CD4-positive, CD25-positive, alpha-beta regulatory T cell (primary cell): Measurements from ENCODE around the gene GSG1. TPM values are rescaled to one million over a fixed set of nuclear protein-coding genes. Genes with fewer than 3 reads are reported as not detected.
"Not testable (repeated sequence)": the region's sequence is repeated elsewhere in the genome, so short reads cannot be mapped to it uniquely, and the experiment has no call there.

ENCODE experiments used
- ATAC-seq, 2 donors: fragments of 150-1000 bp; cut with Tn5 transposase; one replicate each; pipeline ENCODE4 v1.10.0; 2021; ENCODE audit warnings: low read depth in 2 of 2, moderate number of reproducible peaks in 2 of 2, moderate library complexity in 1 of 2
- DNase-seq, 3 donors: peaks; one replicate each; pipeline versions ENCODE4 v3.0.0 to v3.0.0-alpha.2; 2012 to 2022; ENCODE audit warnings: mixed read lengths in 1 of 3
- H3K27ac ChIP-seq: one replicate; pipeline ENCODE4 v1.7.0; 2013; ENCODE audit warnings: mild to moderate bottlenecking, low read length; ENCODE audit not compliant: insufficient read depth, poor library complexity, severe bottlenecking
- H3K27me3 ChIP-seq: one replicate; pipeline ENCODE4 v1.7.0; 2013; ENCODE audit warnings: low read length; ENCODE audit not compliant: control insufficient read depth, insufficient read depth
- H3K36me3 ChIP-seq: one replicate; pipeline ENCODE4 v1.7.0; 2013; ENCODE audit warnings: mild to moderate bottlenecking, low read length, moderate library complexity; ENCODE audit not compliant: control insufficient read depth, insufficient read depth
- H3K4me1 ChIP-seq: 2 replicates; pipeline ENCODE4 v1.7.0; 2013; ENCODE audit warnings: mild to moderate bottlenecking, low read length; ENCODE audit not compliant: insufficient read depth, control insufficient read depth, poor library complexity, severe bottlenecking
- H3K4me3 ChIP-seq: one replicate; pipeline ENCODE4 v1.7.0; 2013; ENCODE audit warnings: low read depth, mild to moderate bottlenecking, low read length, moderate library complexity
- H3K9me3 ChIP-seq, 2 experiments: 1 replicate in 1 of 2; 2 replicates in 1 of 2; pipeline ENCODE4 v1.7.0; 2013; ENCODE audit warnings: low read length in 2 of 2, mild to moderate bottlenecking in 1 of 2, moderate library complexity in 1 of 2; ENCODE audit not compliant: control insufficient read depth in 2 of 2
- H3K27ac Mint-ChIP-seq, 3 donors: one replicate each; pipeline ENCODE4 v1.8.0; 2020 to 2022; ENCODE audit warnings: mild to moderate bottlenecking in 3 of 3, mixed read lengths in 3 of 3, moderate library complexity in 2 of 3
- H3K27me3 Mint-ChIP-seq: one replicate; pipeline ENCODE4 v1.8.0; 2022; ENCODE audit warnings: mild to moderate bottlenecking, mixed read lengths
- H3K36me3 Mint-ChIP-seq: one replicate; pipeline ENCODE4 v1.8.0; 2020; ENCODE audit warnings: mixed read lengths
- H3K4me1 Mint-ChIP-seq, 4 donors: one replicate each; pipeline ENCODE4 v1.8.0; 2020 to 2022; ENCODE audit warnings: mixed read lengths in 4 of 4, mild to moderate bottlenecking in 1 of 4
- H3K4me3 Mint-ChIP-seq, 4 donors: one replicate each; pipeline ENCODE4 v1.8.0; 2020 to 2022; ENCODE audit warnings: mild to moderate bottlenecking in 4 of 4, mixed read lengths in 4 of 4, moderate library complexity in 3 of 4
- H3K9me3 Mint-ChIP-seq, 7 donors: one replicate each; pipeline ENCODE4 v1.8.0; 2020 to 2022; ENCODE audit warnings: mixed read lengths in 7 of 7, mild to moderate bottlenecking in 3 of 7, moderate library complexity in 2 of 7
- polyA plus RNA-seq, 4 donors: library from polyadenylated mRNA; unstranded; fragments of 300-500 nt; fragmentation: Illumina TruSeq; gene quantifications; one replicate each; pipeline ENCODE4 v1.2.3, GENCODE V29; 2021
- total RNA-seq: library from RNA; stranded (reverse); gene quantifications from one replicate; pipeline ENCODE4 v1.2.3, GENCODE V29; 2022

GSG1 gene
- total and polyA plus RNA-seq, 5 donors from 2014 or later = 0.45 TPM; not detected in 4

DNA sequence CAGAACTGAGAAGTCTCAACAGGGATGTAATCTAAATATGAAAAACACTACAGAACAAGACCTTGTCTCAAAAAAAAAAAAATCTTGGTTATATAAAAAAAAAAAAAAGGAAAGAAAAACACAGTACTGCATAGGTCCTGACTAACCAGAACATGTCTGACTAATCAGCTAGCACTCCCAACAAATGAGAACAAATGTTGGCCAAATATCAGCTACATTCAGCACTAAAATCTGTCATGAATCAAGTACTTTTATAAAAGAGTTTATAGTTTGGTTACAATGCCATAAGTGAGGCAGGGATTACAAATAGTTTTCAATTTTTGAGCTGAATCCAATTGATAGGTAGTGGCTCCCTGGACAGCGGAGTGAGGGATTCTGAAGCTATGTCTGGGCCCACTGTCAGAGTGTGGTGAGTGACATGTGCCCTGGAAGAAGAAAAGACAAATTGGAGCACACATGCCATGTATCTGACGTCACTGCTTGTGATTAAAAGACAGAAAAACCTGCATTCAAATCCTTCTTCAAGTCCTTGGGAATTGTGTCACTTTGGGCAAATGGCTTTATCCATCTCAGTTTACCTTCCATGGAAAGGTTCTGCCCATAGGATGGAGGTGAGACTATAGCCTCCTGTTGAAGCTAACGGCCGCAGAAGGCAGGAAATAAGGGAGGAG is 64.8 kb downstream of the GSG1 start:
- H3K36me3 ChIP-seq = no peaks in the 10 kb centered on the region
- Mint-ChIP-seq H3K27ac (no peak overlapping the region), H3K27me3 (peaks cover 30% of the 10 kb centered on the region), H3K4me1 (no peaks in the 10 kb centered on the region), H3K9me3 (peaks cover 0 to 2% (median 0%) of the 10 kb centered on the region in 7 donors), H3K36me3 (no peaks in the 10 kb centered on the region), H3K4me3 (no peak overlapping the region)
- no peaks in the 10 kb centered on the region for H3K9me3 ChIP-seq
- H3K4me1 ChIP-seq = no peaks in the 10 kb centered on the region
- no peak overlapping the region for H3K4me3 ChIP-seq
- no peak for ATAC-seq
- no peaks in the 10 kb centered on the region for H3K27me3 ChIP-seq
- DNase-seq = no peak
- H3K27ac ChIP-seq = no peak overlapping the region

DNA sequence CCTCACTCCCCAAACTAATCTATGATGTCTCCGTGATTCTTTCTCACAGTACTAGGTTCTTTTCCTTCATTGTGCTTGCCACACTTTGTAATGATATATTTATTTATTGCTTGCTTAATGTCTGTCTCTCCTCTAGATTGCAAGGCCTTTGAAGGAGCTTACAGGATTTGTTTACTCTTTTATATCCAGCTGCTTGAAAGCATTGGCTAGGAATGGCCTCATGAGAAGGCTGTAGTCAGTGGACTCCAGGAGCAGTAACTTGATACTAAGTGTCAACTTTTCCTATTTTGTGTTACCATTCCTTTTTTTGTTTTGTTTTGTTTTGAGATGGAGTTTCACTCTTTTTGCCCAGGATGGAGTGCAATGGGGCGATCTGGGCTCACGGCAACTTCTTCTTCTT is 66.6 kb downstream of the GSG1 start:
- no peak overlapping the region for H3K4me3 Mint-ChIP-seq
- H3K4me1 Mint-ChIP-seq = no peaks in the 10 kb centered on the region
- H3K27me3 Mint-ChIP-seq = peaks cover 26% of the 10 kb centered on the region
- no peaks in the 10 kb centered on the region for H3K4me1 ChIP-seq
- no peak overlapping the region for H3K4me3 ChIP-seq
- DNase-seq (no peak), ATAC-seq (no peak)
- peaks cover 0 to 2% (median 0%) of the 10 kb centered on the region in 7 donors for H3K9me3 Mint-ChIP-seq
- peaks cover 2% of the 10 kb centered on the region for H3K27me3 ChIP-seq
- no peaks in the 10 kb centered on the region for H3K9me3 ChIP-seq
- no peaks in the 10 kb centered on the region for H3K36me3 Mint-ChIP-seq
- no peak overlapping the region for H3K27ac Mint-ChIP-seq
- H3K27ac ChIP-seq = no peak overlapping the region
- H3K36me3 ChIP-seq = no peaks in the 10 kb centered on the region

DNA sequence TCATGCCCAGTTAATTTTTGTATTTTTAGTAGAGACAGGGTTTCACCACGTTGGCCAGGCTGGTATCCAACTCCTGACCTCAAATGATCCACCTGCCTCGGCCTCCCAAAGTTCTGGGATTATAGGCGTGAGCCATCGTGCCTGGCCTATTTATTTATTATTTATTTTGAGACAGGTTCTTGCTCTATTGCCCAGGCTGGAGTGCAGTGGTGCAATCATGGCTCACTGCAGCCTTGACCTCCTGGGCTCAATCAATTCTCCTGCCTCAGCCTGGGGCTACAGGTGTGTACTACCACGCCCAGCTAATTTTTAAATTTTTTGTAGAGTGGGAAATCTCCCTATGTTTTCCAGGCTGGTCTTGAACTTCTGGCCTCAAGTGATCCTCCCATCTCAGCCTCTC is 68.1 kb downstream of the GSG1 start:
- H3K27ac ChIP-seq, ATAC-seq, H3K4me1 ChIP-seq, H3K9me3 ChIP-seq, H3K36me3 Mint-ChIP-seq, H3K9me3 Mint-ChIP-seq, DNase-seq, H3K36me3 ChIP-seq, H3K27ac Mint-ChIP-seq, H3K4me1 Mint-ChIP-seq, H3K27me3 ChIP-seq, H3K4me3 ChIP-seq, H3K4me3 Mint-ChIP-seq: not testable (repeated sequence)
- H3K27me3 Mint-ChIP-seq = peaks cover 15% of the 10 kb centered on the region

Other genes with a start within 250 kb of the GSG1 start
- 0.20 TPM for gene GPRC5A, start 212.1 kb downstream of the GSG1 start, total RNA-seq
- gene GPRC5A, start 212.1 kb downstream of the GSG1 start, polyA plus RNA-seq = not detected
- not detected for gene GPRC5D, start 151.5 kb downstream of the GSG1 start, total RNA-seq
- 1 to 10 TPM in 3 of 4 donors, not detected in 1; 1.1 to 1.5 (median 1.3) TPM for gene GPRC5D, start 151.5 kb downstream of the GSG1 start, polyA plus RNA-seq
- gene HEBP1, start 103.4 kb downstream of the GSG1 start, total RNA-seq = 12.1 TPM
- 10 to 100 TPM; 18.4 to 26.3 (median 21.8) TPM for gene HEBP1, start 103.4 kb downstream of the GSG1 start, polyA plus RNA-seq
- gene FAM234B, start 59.3 kb downstream of the GSG1 start, total RNA-seq = 4.5 TPM
- gene FAM234B, start 59.3 kb downstream of the GSG1 start, polyA plus RNA-seq = 1 to 10 TPM; 1.3 to 3.0 (median 2.1) TPM
- 1.6 TPM for gene EMP1, start 93.1 kb upstream of the GSG1 start, total RNA-seq
- under 1 TPM in 2 of 4 donors, not detected in 2; 0.15 to 0.38 TPM for gene EMP1, start 93.1 kb upstream of the GSG1 start, polyA plus RNA-seq